OCI-LY1 (cell line): Measurements from ENCODE around the gene MRPS26.
A peak's percentile ranks its signal among the peaks of the same experiment; 100 is the strongest.

Experiments
- H2AFZ ChIP-seq: fragments of 200-600 bp; sonication (generic), shearing (Covaris generic); 2 replicates; pipeline ENCODE4 v1.6.0; 2014; ENCODE audit warnings: antibody characterized with exemption, mild to moderate bottlenecking, low read length
- H3F3A ChIP-seq: fragments of 200-600 bp; sonication (generic), shearing (Covaris generic); 2 replicates; pipeline ENCODE4 v1.6.0; 2014; ENCODE audit warnings: mild to moderate bottlenecking, antibody characterized with exemption, low read length, moderate library complexity; ENCODE audit not compliant: insufficient read depth
- H3K27ac ChIP-seq: fragments of 200-600 bp; sonication (generic); 2 replicates; pipeline ENCODE4 v1.5.1; 2014; ENCODE audit warnings: low read length, mixed run types, mild to moderate bottlenecking, low read depth; ENCODE audit not compliant: poor library complexity, severe bottlenecking
- H3K27me3 ChIP-seq: fragments of 200-600 bp; sonication (generic); 2 replicates; pipeline ENCODE4 v1.6.0; 2014; ENCODE audit warnings: antibody characterized with exemption, mild to moderate bottlenecking, low read length, moderate library complexity; ENCODE audit not compliant: insufficient read depth
- H3K36me3 ChIP-seq: fragments of 200-600 bp; sonication (generic); 2 replicates; pipeline ENCODE4 v1.6.1; 2014; ENCODE audit warnings: mild to moderate bottlenecking, antibody characterized with exemption, low read length, moderate library complexity, mixed read lengths; ENCODE audit not compliant: insufficient read depth
- H3K4me1 ChIP-seq: fragments of 200-600 bp; sonication (generic); 2 replicates; pipeline ENCODE4 v1.5.1; 2014; ENCODE audit warnings: mild to moderate bottlenecking, low read length, moderate library complexity; ENCODE audit not compliant: insufficient read depth, severe bottlenecking
- H3K4me2 ChIP-seq: fragments of 200-600 bp; sonication (generic), shearing (Covaris generic); 2 replicates; pipeline ENCODE4 v1.6.1; 2014; ENCODE audit warnings: low read length
- H3K4me3 ChIP-seq: fragments of 200-600 bp; sonication (generic); 2 replicates; pipeline ENCODE4 v1.5.1; 2014; ENCODE audit warnings: low read length, low read depth, mild to moderate bottlenecking, mixed read lengths; ENCODE audit not compliant: poor library complexity, severe bottlenecking
- H3K79me2 ChIP-seq: fragments of 200-600 bp; shearing (Covaris generic); 2 replicates; pipeline ENCODE4 v1.6.1; 2016; ENCODE audit warnings: mixed run types, low read length, mixed read lengths; ENCODE audit not compliant: insufficient read depth
- H3K9ac ChIP-seq: fragments of 200-600 bp; sonication (generic), shearing (Covaris generic); 2 replicates; pipeline ENCODE4 v1.6.1; 2014; ENCODE audit warnings: mild to moderate bottlenecking, low read length, mixed read lengths
- H3K9me2 ChIP-seq: fragments of 200-600 bp; sonication (generic), shearing (Covaris generic); 2 replicates; pipeline ENCODE4 v1.6.1; 2014; ENCODE audit warnings: low read depth, mild to moderate bottlenecking, low read length, mixed read lengths
- H3K9me3 ChIP-seq: fragments of 200-600 bp; shearing (Covaris generic); 2 replicates; pipeline ENCODE4 v1.6.1; 2014; ENCODE audit warnings: low read length, mixed read lengths
- H4K20me1 ChIP-seq: fragments of 200-600 bp; sonication (generic), shearing (Covaris generic); 2 replicates; pipeline ENCODE4 v1.6.0; 2016; ENCODE audit warnings: mild to moderate bottlenecking, low read length; ENCODE audit not compliant: insufficient read depth
- EZH2 ChIP-seq: fragments of 200-600 bp; sonication (generic), shearing (Covaris generic); IDR thresholded peaks from 2 replicates; pipeline ENCODE4 v1.8.0; 2017; ENCODE audit warnings: borderline replicate concordance, mixed run types, mild to moderate bottlenecking, antibody characterized with exemption, low read length, moderate library complexity, mixed read lengths
- TF ChIP-seq, protein P1 (sequence below): fragments of 200-600 bp; sonication (generic), shearing (Covaris generic); IDR thresholded peaks from 2 replicates; pipeline ENCODE4 v1.5.1; 2017; ENCODE audit warnings: mild to moderate bottlenecking, antibody characterized with exemption, low read length, moderate library complexity, mixed read lengths

Gene MRPS26

DNA sequence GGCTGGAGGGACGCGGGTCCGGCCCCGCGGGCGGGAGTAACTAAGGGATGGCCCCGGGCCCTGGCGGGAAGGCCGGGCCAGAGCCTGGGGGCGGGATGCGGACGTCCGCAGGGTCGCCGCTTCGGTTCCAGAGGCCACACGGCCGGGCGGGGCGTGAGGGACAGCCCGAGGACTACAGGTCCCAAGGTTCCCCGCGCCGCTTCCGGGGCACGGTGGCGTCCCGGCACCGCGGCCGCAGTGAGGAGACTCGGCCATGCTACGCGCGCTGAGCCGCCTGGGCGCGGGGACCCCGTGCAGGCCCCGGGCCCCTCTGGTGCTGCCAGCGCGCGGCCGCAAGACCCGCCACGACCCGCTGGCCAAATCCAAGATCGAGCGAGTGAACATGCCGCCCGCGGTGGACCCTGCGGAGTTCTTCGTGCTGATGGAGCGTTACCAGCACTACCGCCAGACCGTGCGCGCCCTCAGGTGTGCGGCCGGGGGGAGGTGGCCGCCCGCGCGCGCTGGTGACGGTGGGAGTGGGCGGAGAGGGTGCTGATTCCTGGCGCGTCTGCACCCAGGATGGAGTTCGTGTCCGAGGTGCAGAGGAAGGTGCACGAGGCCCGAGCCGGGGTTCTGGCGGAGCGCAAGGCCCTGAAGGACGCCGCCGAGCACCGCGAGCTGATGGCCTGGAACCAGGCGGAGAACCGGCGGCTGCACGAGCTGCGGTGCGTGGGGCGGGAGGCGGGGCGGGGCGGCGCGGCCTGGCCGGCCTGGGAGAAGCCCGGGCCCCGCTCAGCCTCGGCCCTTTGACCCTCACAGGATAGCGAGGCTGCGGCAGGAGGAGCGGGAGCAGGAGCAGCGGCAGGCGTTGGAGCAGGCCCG, at the start of gene MRPS26:
TSS of gene MRPS26 (plus strand) at position 237 of the 861 bp plus-strand sequence. CDS start at position 254, 17 bp downstream.
- Histone ChIP-seq H3K4me2 (peak within 1 kb of the TSS; percentile 86), H3K27ac (no peak within 1 kb of the TSS), H3F3A (peaks cover 6% of the 10 kb centered on the region)

DNA sequence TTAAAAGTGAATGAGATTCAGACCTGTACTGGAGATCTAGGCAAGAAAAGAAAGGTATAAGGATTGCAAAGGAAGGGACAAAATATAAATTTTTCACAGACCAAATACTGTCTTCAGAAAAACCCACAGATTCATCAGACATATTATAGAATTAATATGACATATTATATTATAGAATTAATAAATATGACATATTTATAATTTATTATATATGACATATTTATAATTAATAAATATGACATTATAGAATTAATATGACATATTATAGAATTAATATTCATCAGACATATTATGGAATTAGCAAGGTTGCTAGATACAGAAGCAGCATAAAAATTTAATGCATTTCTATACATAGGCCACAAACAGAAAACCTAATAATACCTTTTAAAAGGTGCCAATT, 47.1 kb upstream of the MRPS26 start:
- H3K9ac ChIP-seq: no peak overlapping the region
- H3K4me3 ChIP-seq: no peak overlapping the region
- no peaks in the 10 kb centered on the region for H3K9me2 ChIP-seq

More for the DNA sequence above, at the start of gene MRPS26:
- TF ChIP-seq, protein P1, sequence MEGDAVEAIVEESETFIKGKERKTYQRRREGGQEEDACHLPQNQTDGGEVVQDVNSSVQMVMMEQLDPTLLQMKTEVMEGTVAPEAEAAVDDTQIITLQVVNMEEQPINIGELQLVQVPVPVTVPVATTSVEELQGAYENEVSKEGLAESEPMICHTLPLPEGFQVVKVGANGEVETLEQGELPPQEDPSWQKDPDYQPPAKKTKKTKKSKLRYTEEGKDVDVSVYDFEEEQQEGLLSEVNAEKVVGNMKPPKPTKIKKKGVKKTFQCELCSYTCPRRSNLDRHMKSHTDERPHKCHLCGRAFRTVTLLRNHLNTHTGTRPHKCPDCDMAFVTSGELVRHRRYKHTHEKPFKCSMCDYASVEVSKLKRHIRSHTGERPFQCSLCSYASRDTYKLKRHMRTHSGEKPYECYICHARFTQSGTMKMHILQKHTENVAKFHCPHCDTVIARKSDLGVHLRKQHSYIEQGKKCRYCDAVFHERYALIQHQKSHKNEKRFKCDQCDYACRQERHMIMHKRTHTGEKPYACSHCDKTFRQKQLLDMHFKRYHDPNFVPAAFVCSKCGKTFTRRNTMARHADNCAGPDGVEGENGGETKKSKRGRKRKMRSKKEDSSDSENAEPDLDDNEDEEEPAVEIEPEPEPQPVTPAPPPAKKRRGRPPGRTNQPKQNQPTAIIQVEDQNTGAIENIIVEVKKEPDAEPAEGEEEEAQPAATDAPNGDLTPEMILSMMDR: no peak
- no peak for TF ChIP-seq EZH2
- Histone ChIP-seq H3K27me3 (no peaks in the 10 kb centered on the region), H3K9ac (peak within 1 kb of the TSS; percentile 73), H3K4me3 (peak within 1 kb of the TSS; percentile 81), H3K9me2 (no peaks in the 10 kb centered on the region), H3K9me3 (no peaks in the 10 kb centered on the region), H3K4me1 (peaks cover 19% of the 10 kb centered on the region), H4K20me1 (no peaks in the 10 kb centered on the region), H3K79me2 (peaks cover 5% of the 10 kb centered on the region; the same call in 1 of the 2 replicates), H3K36me3 (peaks cover 33% of the 10 kb centered on the region), H2AFZ (no peak within 1 kb of the TSS)

DNA sequence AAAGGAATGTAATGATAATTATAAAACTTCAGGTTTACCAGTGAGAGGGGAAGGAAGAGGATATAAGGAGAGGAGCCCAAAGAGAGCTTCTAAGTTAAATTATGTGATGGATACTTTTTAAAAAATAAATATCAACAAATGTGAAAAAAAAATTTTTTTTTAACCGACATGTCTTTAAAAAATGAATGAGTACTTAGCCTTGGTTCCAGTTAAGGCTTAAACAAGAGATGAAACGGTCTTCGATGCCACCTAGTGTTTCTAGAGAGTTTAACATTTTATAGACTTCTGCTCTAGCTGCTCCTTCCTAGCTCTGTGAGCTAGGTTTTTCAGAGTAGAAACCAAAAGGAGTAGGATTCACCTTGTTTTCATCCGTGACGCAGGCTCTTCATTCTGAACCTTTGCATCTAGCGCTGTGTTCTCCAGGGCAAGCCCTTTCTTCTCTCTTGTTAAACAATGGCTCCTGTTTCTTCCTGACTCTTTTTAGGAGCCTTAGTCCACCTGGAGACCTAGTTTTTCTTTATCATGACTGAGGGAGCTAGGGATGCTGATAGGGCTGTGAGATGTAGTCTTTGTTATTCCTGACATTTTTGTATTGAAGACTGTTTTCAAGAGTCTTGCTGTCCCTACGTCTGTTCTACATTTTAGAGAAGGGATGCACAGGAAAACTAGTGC, 44.9 kb upstream of the MRPS26 start:
- no peak overlapping the region for H3K27ac ChIP-seq
- no peak overlapping the region for H3K4me2 ChIP-seq
- peaks cover 14% of the 10 kb centered on the region; the same call in 1 of the 2 replicates for H3K36me3 ChIP-seq
- H3K4me1 ChIP-seq: no peaks in the 10 kb centered on the region
- no peaks in the 10 kb centered on the region for H3K9me3 ChIP-seq
- H3K9ac ChIP-seq: no peak overlapping the region
- no peaks in the 10 kb centered on the region for H3K27me3 ChIP-seq
- no peaks in the 10 kb centered on the region for H3K9me2 ChIP-seq
- H3K79me2 ChIP-seq: no peaks in the 10 kb centered on the region
- no peak overlapping the region for H2AFZ ChIP-seq
- H3K4me3 ChIP-seq: no peak overlapping the region
- H3F3A ChIP-seq: no peaks in the 10 kb centered on the region
- no peaks in the 10 kb centered on the region for H4K20me1 ChIP-seq
- TF ChIP-seq, protein P1: peak; percentile 61; the same call in 1 of the 2 replicates
- TF ChIP-seq EZH2: no peak

More for the DNA sequence above, 47.1 kb upstream of the MRPS26 start:
- no peak for TF ChIP-seq EZH2
- TF ChIP-seq, protein P1: no peak
- no peaks in the 10 kb centered on the region for H3K27me3 ChIP-seq
- H3K4me2 ChIP-seq: no peak overlapping the region
- peaks cover 19% of the 10 kb centered on the region; the same call in 1 of the 2 replicates for H3K36me3 ChIP-seq
- H3F3A ChIP-seq: no peaks in the 10 kb centered on the region
- H2AFZ ChIP-seq: no peak overlapping the region
- no peak overlapping the region for H3K27ac ChIP-seq
- H3K4me1 ChIP-seq: no peaks in the 10 kb centered on the region
- no peaks in the 10 kb centered on the region for H3K79me2 ChIP-seq
- no peaks in the 10 kb centered on the region for H3K9me3 ChIP-seq
- no peaks in the 10 kb centered on the region for H4K20me1 ChIP-seq
